ENCODE measurements around the gene DEF6. TPM values are rescaled to one million over a fixed set of nuclear protein-coding genes. Genes with fewer than 3 reads are reported as not detected.

DEF6 gene
- total and polyA plus RNA-seq, 2 of the 13 experiments (the other 11 are each of a cell fraction or from before 2014, with no cell fraction given) = 5.2 to 10.0 TPM

- TF ChIP-seq ZNF3 (CRISPR knock-in tag; IDR thresholded peaks at IDR 0.05) = no peak
- no peak for TF ChIP-seq TAF15 (IDR thresholded peaks at IDR 0.05; ENCODE audit: low read depth, low read length, poor library complexity, severe bottlenecking)
These were observed 36.7 kb upstream of the DEF6 start (continued) for GRCh38 chr6:35260591-35261570.

GRCh38 chr6:35262596-35262995, 35.0 kb upstream of the DEF6 start:
- Histone ChIP-seq H3K9ac (ENCODE audit: insufficient read depth, low read depth, low read length) (no peak overlapping the region), H3K36me3 (replicated peaks in 1 of 2; ENCODE audit: control insufficient read depth in 1 of 2, insufficient read depth in 2 of 2, low read length in 2 of 2) (no peaks in the 10 kb centered on the region), H3K27ac (ENCODE audit: extremely low read length, insufficient read depth, low read length) (no peak overlapping the region), H3K4me3 (replicated peaks in 1 of 3; ENCODE audit: insufficient read depth in 1 of 3, low read depth in 2 of 3, low read length in 3 of 3) (no peak overlapping the region), H3K27me3 (ENCODE audit: control insufficient read depth in 1 of 2, insufficient read depth in 2 of 2, low read length in 2 of 2) (no peaks in the 10 kb centered on the region; a peak in 1 of 5 replicates), H2AFZ (ENCODE audit: low read length) (no peak overlapping the region), H3K4me2 (ENCODE audit: low read depth, low read length) (no peak overlapping the region), H4K20me1 (ENCODE audit: insufficient read depth, low read length) (no peaks in the 10 kb centered on the region), H3K4me1 (ENCODE audit: insufficient read depth, low read length) (peaks cover 49% of the 10 kb centered on the region), H3K79me2 (ENCODE audit: insufficient read depth, low read length) (peaks cover 7% of the 10 kb centered on the region), H3K9me3 (ENCODE audit: low read length) (no peaks in the 10 kb centered on the region)
- no TSS peak for BruUV-seq (replicated peaks)
- POLR2A ChIA-PET = no interaction called here
- DNase-seq (ENCODE audit: low spot score) = no peak
- WGBS (ENCODE audit: low lambda C conversion rate) = 65% methylated on average over 1 of the region's 2 CpGs
- ATAC-seq = no peak
- no peak for FAIRE-seq
- intact Hi-C loops (cut with micrococcal nuclease; ENCODE audit: unreplicated experiment) (no loop called here), in situ Hi-C loops (cut with HindIII; ENCODE audit: extremely low pct_ligation_motif_present, low pct_unique_long_range_greater_than_20kb) (no loop called here)
- no peak for TF ChIP-seq ISL2 (CRISPR knock-in tag; IDR thresholded peaks at IDR 0.05)
- TF ChIP-seq RNF2 (conservative IDR thresholded peaks at IDR 0.05; ENCODE audit: low read depth) = no peak
- TF ChIP-seq CEBPB (IDR thresholded peaks at IDR 0.05; ENCODE audit: borderline replicate concordance, low read depth, low read length) = peak; percentile 32; the same call in 1 of the 2 replicates
- no peak for TF ChIP-seq NPAS2 (CRISPR knock-in tag; IDR thresholded peaks at IDR 0.05; ENCODE audit: borderline replicate concordance)
- CTCF ChIA-PET (ENCODE audit: low intra/inter-chr PET ratio, low total read pairs) = no interaction called here

All from HepG2 (cell line).